ENCODE data around the gene UBR4.

GRCh38 chr1:19059773-19060172 lies 150.3 kb downstream of the UBR4 start:
- TF ChIP-seq JUND (IDR thresholded peaks at IDR 0.05): no peak
- no peak for TF ChIP-seq MXI1 (IDR thresholded peaks at IDR 0.05; ENCODE audit: low read depth, low read length)
- no peak for TF ChIP-seq CTCF (IDR thresholded peaks at IDR 0.05)
- TF ChIP-seq RAD21 (IDR thresholded peaks at IDR 0.05; ENCODE audit: low read length): no peak
- TF ChIP-seq EP300 (IDR thresholded peaks at IDR 0.05; ENCODE audit: borderline replicate concordance in 1 of 2, low read depth in 1 of 2, low read length in 1 of 2): no peak
- TF ChIP-seq, protein P1, sequence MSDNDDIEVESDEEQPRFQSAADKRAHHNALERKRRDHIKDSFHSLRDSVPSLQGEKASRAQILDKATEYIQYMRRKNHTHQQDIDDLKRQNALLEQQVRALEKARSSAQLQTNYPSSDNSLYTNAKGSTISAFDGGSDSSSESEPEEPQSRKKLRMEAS (IDR thresholded peaks at IDR 0.05; ENCODE audit: low read depth): no peak
- no peak for TF ChIP-seq TAF1 (IDR thresholded peaks at IDR 0.05; ENCODE audit: borderline replicate concordance, low read depth, low read length)
- TF ChIP-seq, protein P2, sequence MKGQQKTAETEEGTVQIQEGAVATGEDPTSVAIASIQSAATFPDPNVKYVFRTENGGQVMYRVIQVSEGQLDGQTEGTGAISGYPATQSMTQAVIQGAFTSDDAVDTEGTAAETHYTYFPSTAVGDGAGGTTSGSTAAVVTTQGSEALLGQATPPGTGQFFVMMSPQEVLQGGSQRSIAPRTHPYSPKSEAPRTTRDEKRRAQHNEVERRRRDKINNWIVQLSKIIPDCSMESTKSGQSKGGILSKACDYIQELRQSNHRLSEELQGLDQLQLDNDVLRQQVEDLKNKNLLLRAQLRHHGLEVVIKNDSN (IDR thresholded peaks at IDR 0.05; ENCODE audit: borderline replicate concordance, low read depth): no peak
- TF ChIP-seq NRF1 (IDR thresholded peaks at IDR 0.05; ENCODE audit: low read depth, low read length): no peak
- TF ChIP-seq RCOR1 (IDR thresholded peaks at IDR 0.05; ENCODE audit: low read length): no peak
- TF ChIP-seq POLR2AphosphoS5 (IDR thresholded peaks at IDR 0.05; ENCODE audit: low read depth, low read length): no peak
- no peak for TF ChIP-seq RFX5 (IDR thresholded peaks at IDR 0.05; ENCODE audit: low read length)
- TF ChIP-seq, protein P3, sequence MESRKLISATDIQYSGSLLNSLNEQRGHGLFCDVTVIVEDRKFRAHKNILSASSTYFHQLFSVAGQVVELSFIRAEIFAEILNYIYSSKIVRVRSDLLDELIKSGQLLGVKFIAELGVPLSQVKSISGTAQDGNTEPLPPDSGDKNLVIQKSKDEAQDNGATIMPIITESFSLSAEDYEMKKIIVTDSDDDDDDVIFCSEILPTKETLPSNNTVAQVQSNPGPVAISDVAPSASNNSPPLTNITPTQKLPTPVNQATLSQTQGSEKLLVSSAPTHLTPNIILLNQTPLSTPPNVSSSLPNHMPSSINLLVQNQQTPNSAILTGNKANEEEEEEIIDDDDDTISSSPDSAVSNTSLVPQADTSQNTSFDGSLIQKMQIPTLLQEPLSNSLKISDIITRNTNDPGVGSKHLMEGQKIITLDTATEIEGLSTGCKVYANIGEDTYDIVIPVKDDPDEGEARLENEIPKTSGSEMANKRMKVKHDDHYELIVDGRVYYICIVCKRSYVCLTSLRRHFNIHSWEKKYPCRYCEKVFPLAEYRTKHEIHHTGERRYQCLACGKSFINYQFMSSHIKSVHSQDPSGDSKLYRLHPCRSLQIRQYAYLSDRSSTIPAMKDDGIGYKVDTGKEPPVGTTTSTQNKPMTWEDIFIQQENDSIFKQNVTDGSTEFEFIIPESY (IDR thresholded peaks at IDR 0.05; ENCODE audit: borderline replicate concordance, low read depth): no peak
- TF ChIP-seq, protein P4, sequence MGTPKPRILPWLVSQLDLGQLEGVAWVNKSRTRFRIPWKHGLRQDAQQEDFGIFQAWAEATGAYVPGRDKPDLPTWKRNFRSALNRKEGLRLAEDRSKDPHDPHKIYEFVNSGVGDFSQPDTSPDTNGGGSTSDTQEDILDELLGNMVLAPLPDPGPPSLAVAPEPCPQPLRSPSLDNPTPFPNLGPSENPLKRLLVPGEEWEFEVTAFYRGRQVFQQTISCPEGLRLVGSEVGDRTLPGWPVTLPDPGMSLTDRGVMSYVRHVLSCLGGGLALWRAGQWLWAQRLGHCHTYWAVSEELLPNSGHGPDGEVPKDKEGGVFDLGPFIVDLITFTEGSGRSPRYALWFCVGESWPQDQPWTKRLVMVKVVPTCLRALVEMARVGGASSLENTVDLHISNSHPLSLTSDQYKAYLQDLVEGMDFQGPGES (IDR thresholded peaks at IDR 0.05; ENCODE audit: low read depth, low read length): no peak
